ENCODE results near the gene TRIM22. TPM values are rescaled to one million over a fixed set of nuclear protein-coding genes. Genes with fewer than 3 reads are reported as not detected.

TRIM22 gene
- total and polyA plus RNA-seq, 9 of the 15 experiments (the other 6 are each of a cell fraction or from before 2014, with no cell fraction given): 0.06 to 1.1 (median 0.18) TPM; not detected in 2

DNA sequence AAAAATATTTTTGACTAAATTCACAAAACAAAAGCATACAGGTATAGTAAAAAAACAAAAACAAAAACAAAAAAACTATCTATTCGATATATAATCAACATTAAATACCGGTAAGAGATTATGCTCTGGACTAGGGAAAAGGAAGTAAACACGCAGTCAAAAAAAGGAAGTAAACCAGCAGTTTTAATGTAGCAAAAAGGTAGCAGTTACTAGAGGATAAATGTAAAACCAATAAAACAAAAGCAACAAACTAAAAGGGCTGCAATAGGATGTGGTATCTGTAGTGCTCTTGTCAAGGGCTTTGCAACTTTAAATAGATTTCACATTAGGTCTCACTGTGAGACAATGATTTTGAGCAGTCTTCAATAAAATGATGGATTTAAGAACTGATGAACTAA, 2.4 kb downstream of the TRIM22 start:
- WGBS (ENCODE audit: insufficient coverage, low coverage, missing lambda C conversion rate): 4% methylated on average over 3 of the region's 3 CpGs
- H3K36me3 ChIP-seq (ENCODE audit: control insufficient read depth, insufficient read depth, low read length): no peaks in the 10 kb centered on the region
- no peak for TF ChIP-seq HDAC6 (IDR thresholded peaks at IDR 0.05; ENCODE audit: low read depth, low read length)
- peak; percentile 48 to 55; a peak in 2 of 4 replicates for TF ChIP-seq FOXK2 (conservative IDR thresholded peaks at IDR 0.05 in 1 of 2, IDR thresholded peaks at IDR 0.05 in 1 of 2; ENCODE audit: low read depth in 2 of 2)
- TF ChIP-seq, protein P1, sequence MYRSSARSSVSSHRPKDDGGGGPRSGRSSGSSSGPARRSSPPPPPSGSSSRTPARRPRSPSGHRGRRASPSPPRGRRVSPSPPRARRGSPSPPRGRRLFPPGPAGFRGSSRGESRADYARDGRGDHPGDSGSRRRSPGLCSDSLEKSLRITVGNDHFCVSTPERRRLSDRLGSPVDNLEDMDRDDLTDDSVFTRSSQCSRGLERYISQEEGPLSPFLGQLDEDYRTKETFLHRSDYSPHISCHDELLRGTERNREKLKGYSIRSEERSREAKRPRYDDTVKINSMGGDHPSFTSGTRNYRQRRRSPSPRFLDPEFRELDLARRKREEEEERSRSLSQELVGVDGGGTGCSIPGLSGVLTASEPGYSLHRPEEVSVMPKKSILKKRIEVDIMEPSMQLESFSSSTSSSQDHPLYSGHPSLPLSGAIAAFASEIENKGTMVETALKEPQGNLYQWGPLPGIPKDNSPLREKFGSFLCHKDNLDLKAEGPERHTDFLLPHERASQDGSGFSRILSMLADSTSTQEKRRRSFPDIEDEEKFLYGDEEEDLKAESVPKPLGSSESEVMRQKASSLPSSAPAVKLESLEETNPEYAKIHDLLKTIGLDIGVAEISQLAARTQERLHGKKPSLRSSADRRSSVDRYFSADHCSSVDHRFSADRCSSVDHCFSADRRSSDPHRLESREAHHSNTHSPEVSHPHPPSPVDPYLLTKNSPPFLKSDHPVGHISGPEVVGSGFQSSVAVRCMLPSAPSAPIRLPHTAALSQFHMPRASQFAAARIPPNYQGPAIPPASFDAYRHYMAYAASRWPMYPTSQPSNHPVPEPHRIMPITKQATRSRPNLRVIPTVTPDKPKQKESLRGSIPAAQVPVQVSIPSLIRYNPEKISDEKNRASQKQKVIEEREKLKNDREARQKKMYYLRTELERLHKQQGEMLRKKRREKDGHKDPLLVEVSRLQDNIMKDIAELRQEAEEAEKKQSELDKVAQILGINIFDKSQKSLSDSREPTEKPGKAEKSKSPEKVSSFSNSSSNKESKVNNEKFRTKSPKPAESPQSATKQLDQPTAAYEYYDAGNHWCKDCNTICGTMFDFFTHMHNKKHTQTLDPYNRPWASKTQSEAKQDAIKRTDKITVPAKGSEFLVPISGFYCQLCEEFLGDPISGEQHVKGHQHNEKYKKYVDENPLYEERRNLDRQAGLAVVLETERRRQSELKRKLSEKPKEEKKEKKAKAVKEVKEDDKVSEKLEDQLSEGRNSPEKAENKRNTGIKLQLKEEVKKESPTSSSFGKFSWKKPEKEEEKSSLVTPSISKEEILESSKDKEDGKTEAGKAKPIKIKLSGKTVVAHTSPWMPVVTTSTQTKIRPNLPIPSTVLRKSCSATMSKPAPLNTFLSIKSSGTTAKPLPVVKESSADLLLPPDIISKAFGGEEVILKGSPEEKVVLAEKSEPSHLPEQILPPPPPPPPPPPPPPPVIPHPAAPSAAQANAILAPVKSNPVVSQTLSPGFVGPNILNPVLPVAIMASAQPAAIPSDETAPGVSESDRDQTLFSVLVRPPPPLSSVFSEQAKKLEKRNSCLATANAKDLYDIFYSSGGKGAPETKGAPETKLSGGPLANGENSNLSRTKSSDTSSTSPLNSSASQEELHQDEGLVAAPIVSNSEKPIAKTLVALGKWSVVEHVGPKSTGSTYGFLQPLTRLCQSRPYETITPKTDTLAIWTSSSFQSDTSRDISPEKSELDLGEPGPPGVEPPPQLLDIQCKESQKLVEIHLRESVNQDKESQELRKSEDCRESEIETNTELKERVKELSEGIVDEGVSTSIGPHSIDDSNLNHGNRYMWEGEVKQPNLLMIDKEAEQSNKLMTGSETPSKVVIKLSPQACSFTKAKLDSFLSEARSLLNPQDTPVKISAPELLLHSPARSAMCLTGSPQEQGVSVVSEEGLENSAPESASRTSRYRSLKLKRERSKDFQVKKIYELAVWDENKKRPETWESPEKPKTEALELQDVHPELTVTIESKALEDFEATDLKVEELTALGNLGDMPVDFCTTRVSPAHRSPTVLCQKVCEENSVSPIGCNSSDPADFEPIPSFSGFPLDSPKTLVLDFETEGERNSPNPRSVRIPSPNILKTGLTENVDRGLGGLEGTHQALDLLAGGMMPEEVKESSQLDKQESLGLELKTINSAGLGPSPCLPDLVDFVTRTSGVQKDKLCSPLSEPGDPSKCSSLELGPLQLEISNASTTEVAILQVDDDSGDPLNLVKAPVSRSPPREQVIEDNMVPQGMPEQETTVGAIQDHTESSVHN (IDR thresholded peaks at IDR 0.05; ENCODE audit: borderline replicate concordance in 1 of 2, low read depth in 1 of 2): no peak
- H3K79me2 ChIP-seq (ENCODE audit: control insufficient read depth, insufficient read depth, low read length): no peaks in the 10 kb centered on the region
- no TSS peak for BruUV-seq (replicated peaks)
- ATAC-seq (no peak), FAIRE-seq (no peak), DNase-seq (ENCODE audit: extremely low read depth in 1 of 4, low spot score in 3 of 4) (no peak)
- H4K20me1 ChIP-seq (replicated peaks; ENCODE audit: control insufficient read depth, insufficient read depth, low read length): no peaks in the 10 kb centered on the region
- no peak overlapping the region for H3K27ac ChIP-seq (ENCODE audit: extremely low read depth, low read depth, low read length)
- intact Hi-C loops (cut with micrococcal nuclease): no loop called here
- no peak overlapping the region for H3K4me2 ChIP-seq (ENCODE audit: insufficient read depth, low read length)
- H3K9me1 ChIP-seq (ENCODE audit: control insufficient read depth, insufficient read depth, low read length): no peaks in the 10 kb centered on the region
- in situ Hi-C loops (cut with MboI): no loop called here
- ChIA-PET POLR2A (no interaction called here), CTCF (ENCODE audit: low intra/inter-chr PET ratio) (no interaction called here)
- peaks cover 0 to 26% of the 10 kb centered on the region in 2 experiments; a peak in 4 of 5 replicates for H3K4me1 ChIP-seq (replicated peaks in 1 of 2; ENCODE audit: control insufficient read depth in 2 of 2, insufficient read depth in 2 of 2, low read length in 2 of 2)
- H3K4me3 ChIP-seq: no peak overlapping the region
- peaks cover 0 to 4% of the 10 kb centered on the region in 2 experiments; a peak in 2 of 5 replicates for H3K27me3 ChIP-seq (ENCODE audit: control insufficient read depth in 2 of 2, insufficient read depth in 2 of 2, low read length in 2 of 2)
- peak overlapping the region; percentile 47 for H2AFZ ChIP-seq (ENCODE audit: low read depth, low read length)
- no peaks in the 10 kb centered on the region for H3K9me3 ChIP-seq (replicated peaks; ENCODE audit: control insufficient read depth, insufficient read depth, low read depth, low read length)
- no peak overlapping the region for H3K9ac ChIP-seq (ENCODE audit: insufficient read depth in 1 of 2, low read depth in 2 of 2, low read length in 2 of 2)

Measured in K562 (cell line).